Measurements from ENCODE around the gene KIFC1. TPM values are rescaled to one million over a fixed set of nuclear protein-coding genes. Genes with fewer than 3 reads are reported as not detected.
"Not testable (repeated sequence)": the region's sequence is repeated elsewhere in the genome, so short reads cannot be mapped to it uniquely, and the experiment has no call there.

Gene KIFC1, protein sequence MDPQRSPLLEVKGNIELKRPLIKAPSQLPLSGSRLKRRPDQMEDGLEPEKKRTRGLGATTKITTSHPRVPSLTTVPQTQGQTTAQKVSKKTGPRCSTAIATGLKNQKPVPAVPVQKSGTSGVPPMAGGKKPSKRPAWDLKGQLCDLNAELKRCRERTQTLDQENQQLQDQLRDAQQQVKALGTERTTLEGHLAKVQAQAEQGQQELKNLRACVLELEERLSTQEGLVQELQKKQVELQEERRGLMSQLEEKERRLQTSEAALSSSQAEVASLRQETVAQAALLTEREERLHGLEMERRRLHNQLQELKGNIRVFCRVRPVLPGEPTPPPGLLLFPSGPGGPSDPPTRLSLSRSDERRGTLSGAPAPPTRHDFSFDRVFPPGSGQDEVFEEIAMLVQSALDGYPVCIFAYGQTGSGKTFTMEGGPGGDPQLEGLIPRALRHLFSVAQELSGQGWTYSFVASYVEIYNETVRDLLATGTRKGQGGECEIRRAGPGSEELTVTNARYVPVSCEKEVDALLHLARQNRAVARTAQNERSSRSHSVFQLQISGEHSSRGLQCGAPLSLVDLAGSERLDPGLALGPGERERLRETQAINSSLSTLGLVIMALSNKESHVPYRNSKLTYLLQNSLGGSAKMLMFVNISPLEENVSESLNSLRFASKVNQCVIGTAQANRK
- total RNA-seq = 100 to 1,000 TPM; 101 to 108 TPM

DNA sequence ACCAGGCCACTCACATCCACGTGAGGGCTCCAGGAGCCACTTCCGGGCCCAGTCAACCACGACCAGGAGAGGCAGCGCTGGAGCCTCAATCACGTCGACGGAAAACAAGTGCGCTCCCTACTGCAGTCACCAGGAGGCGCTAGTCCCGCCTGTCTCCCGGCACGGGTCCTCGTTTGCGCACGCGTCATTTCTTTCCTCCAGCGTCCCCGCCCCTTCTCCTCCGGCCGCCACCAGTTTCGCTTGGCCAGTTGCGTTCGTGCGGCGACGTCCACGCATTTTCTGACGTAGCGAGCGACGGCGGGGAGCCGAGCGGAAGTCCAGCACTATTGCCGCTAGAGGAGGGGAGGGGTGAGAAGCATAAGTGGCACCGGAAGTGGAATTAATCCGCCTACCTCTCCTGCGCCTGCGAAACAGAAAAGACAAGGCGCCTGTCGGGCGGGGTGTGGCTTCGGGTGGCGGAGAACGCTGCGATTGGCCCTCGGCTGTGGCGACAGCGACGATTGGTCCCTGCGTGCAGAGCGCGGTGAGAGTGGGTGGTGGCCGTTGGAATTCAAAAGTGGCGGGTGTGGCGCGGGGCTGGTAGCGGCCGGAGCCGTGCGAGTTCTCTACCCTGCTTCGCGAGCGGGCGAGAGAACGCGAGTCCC, at the start of gene KIFC1:
TSS of gene KIFC1 (plus strand) at position 546 of the 644 bp plus-strand sequence. CDS start 163 bp downstream, outside the sequence.
- peaks cover 46% of the 10 kb centered on the region for H3K36me3 Mint-ChIP-seq (ENCODE audit: low read depth)
- peak within 1 kb of the TSS; percentile 92 for H3K27ac Mint-ChIP-seq
- H3K4me1 Mint-ChIP-seq = peaks cover 32% of the 10 kb centered on the region

DNA sequence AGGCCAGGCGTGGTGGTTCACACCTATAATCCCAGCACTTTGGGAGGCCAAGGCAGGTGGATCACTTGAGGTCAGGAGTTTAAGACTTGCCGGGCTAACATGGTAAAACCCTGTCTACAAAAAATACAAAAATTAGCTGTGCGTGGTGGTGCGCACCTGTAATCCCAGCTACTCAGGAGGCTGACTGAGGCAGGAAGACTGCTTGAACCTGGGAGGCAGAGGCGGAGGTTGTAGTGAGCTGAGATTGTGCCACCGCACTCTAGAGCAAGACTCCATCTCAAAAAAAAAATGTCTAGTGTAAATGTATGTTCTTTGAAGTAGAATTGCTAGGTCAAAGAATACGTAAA, 48.0 kb upstream of the KIFC1 start:
- ATAC-seq (replicated peaks) = peak; percentile 32
- Mint-ChIP-seq H3K27ac (peak overlapping the region; percentile 68), H3K4me3 (peak overlapping the region; percentile 83)
- H3K36me3 Mint-ChIP-seq (ENCODE audit: low read depth); H3K4me1 Mint-ChIP-seq; H3K27me3 Mint-ChIP-seq; H3K9me3 Mint-ChIP-seq: not testable (repeated sequence)

More for the DNA sequence above, at the start of gene KIFC1:
- Mint-ChIP-seq H3K4me3 (peak within 1 kb of the TSS; percentile 95), H3K9me3 (no peaks in the 10 kb centered on the region), H3K27me3 (no peaks in the 10 kb centered on the region)
- peak; percentile 91 for ATAC-seq (replicated peaks)

DNA sequence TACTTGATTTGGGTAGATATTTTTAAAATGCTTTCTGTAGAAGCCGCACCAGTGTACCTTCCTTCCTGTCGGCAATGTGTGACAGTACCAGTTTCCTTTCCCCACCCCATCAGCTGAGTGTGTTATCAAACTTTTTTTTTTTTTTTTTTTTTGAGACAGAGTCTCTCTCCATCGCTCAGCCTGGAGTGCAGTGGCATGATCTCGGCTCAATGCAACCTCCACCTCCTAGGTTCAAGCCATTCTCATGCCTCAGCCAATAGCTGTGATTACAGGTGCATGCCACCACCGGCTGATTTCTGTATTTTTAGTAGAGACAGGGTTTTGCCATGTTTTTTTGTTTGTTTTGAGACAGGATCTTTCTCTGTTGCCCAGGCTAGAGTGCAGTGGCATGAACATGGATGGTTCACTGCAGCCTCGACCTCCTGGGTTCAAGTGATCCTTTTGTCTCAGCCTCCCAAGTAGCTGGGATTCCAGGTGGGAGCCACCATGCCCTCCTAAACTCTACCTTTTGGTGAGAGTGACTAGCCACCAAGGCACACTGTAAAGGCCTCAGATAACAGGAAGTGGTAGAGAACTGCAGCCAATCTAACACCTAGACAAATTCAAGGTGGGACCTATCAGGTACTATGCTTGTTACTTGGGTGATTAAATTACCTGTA, 47.5 kb upstream of the KIFC1 start:
- Mint-ChIP-seq H3K4me1 (peaks cover 8% of the 10 kb centered on the region), H3K36me3 (ENCODE audit: low read depth) (no peaks in the 10 kb centered on the region), H3K4me3 (peak overlapping the region; percentile 83), H3K27me3 (no peaks in the 10 kb centered on the region), H3K9me3 (no peaks in the 10 kb centered on the region), H3K27ac (peak overlapping the region; percentile 68)
- ATAC-seq (replicated peaks) = peak; percentile 86

DNA sequence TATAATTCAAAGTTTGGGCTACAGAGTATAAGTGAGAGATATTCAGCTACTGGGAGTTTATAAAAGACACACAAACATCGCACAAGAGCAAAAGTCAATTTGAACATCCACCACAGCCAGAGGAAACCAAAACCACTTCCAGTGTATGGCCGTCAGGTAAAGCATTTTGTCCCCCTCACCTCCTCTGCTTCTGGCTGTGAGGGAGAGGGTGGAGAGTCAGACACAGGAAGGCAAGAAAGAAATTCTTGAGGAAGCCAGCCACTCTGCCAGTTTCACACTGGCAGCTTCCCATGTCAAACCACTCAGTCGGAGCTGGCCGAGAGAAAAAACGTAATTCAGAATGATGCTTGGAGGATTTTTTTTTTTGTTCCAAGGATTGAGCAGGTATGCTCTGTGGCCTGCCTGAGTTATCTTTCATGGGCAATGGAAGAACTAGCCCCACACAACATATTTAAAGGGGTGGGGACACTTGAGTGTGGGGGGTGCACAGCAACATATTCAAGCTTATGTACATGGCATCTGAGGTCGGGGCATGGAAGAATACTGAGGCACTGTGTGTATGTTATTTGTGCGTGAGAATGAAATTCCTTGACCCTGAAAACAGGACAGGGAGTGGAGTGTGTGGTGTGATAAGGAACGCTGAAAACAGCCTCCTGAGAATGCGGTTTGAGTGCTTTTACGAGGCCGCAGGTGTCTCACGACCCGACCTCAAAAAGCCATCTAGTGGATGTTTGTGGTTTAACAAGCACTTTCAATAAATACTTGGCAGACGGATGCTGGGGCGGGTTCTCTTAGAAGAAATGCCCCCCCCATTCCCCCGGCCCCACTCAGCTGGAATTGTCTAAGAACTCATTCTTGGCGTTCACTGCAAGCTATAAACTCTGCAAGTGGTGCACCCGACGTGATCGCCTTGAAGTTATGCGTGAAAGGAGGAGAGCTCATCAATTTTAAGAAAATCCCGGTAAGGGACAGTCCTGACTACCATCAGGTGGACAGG, 46.6 kb upstream of the KIFC1 start:
- ATAC-seq (replicated peaks) = peak; percentile 59
- no peaks in the 10 kb centered on the region for H3K27me3 Mint-ChIP-seq
- H3K27ac Mint-ChIP-seq = peak overlapping the region; percentile 68
- no peaks in the 10 kb centered on the region for H3K36me3 Mint-ChIP-seq (ENCODE audit: low read depth)
- peak overlapping the region; percentile 83 for H3K4me3 Mint-ChIP-seq
- peaks cover 8% of the 10 kb centered on the region for H3K4me1 Mint-ChIP-seq
- no peaks in the 10 kb centered on the region for H3K9me3 Mint-ChIP-seq

DNA sequence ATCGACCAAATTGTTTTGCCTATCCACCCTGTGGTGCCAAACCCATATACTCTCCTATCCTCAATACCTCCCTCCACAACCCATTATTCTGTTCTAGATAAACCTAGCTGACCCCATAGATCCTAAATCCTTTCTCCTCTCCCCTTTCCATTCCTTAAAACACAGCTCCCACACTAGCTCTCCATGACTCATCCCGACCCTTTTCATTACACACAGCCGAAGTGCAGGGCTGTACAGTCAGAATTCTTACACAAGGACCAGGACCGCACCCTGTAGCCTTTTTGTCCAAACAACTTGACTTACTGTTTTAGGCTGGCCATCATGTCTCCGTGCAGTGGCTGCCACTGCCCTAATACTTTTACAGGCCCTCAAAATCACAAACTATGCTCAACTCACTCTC, 44.7 kb upstream of the KIFC1 start:
- ATAC-seq (replicated peaks); H3K4me3 Mint-ChIP-seq; H3K36me3 Mint-ChIP-seq (ENCODE audit: low read depth); H3K4me1 Mint-ChIP-seq; H3K9me3 Mint-ChIP-seq; H3K27me3 Mint-ChIP-seq: not testable (repeated sequence)
- peak overlapping the region; percentile 2 for H3K27ac Mint-ChIP-seq

DNA sequence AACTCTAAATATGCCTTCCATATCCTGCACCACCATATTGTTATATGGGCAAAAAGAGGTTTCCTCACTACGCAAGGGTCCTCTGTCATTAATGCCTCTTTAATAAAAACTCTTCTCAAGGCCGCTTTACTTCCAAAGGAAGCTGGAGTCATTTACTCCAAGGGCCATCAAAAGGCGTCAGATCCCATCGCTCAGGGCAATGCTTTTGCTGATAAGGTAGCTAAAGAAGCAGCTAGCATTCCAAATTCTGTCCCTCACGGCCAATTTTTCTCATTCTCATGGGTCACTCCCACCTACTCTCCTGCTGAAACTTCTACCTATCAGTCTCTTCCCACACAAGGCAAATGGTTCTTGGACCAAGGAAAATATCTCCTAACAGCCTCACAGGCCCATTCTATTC, 43.8 kb upstream of the KIFC1 start:
- no peak for ATAC-seq (replicated peaks)
- H3K4me3 Mint-ChIP-seq = no peak overlapping the region
- H3K36me3 Mint-ChIP-seq (ENCODE audit: low read depth) = no peaks in the 10 kb centered on the region
- H3K4me1 Mint-ChIP-seq = peaks cover 8% of the 10 kb centered on the region
- no peaks in the 10 kb centered on the region for H3K9me3 Mint-ChIP-seq
- no peaks in the 10 kb centered on the region for H3K27me3 Mint-ChIP-seq
- H3K27ac Mint-ChIP-seq = peak overlapping the region; percentile 2

DNA sequence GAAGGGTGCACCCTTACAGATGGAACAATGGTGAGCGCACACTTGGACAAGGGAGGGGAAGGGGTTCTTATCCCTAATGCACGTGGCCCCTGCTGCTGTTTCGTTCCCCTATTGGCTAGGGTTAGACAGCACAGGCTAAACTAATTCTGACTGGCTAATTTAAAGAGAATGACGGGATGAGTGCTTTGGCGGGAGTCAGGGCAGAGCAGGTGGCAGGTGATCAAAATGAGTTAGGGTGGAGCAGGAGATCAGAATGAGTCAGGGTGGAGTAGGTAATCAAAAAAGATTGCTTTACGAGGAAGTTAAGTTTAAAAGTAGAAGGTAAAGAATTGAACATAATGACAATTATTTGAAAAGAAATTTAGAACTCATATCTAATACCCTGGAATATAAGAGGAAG, 35.8 kb upstream of the KIFC1 start:
- H3K4me3 Mint-ChIP-seq; H3K9me3 Mint-ChIP-seq; H3K27ac Mint-ChIP-seq; H3K27me3 Mint-ChIP-seq; ATAC-seq (replicated peaks); H3K4me1 Mint-ChIP-seq; H3K36me3 Mint-ChIP-seq (ENCODE audit: low read depth): not testable (repeated sequence)

DNA sequence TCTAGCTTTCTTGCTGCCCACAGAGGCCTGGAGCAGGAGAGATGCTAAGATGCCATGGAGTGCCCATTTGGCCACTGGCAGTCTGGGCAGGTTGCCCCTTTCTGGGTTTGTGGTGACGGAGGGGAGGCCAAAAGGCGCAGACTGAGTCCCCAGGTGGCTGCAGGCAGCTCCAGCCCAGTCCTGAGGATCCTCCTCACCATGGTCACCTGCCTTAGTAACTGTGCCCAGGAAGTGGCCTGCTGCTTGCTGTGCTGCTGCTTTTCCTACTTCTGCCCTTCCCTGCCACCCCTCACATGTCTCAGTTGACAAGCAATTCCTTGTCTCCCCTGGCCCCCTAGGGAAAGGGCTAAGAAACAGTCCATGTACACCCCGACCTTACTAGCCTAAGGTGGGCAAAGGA, 35.3 kb upstream of the KIFC1 start:
- H3K27me3 Mint-ChIP-seq = no peaks in the 10 kb centered on the region
- H3K4me1 Mint-ChIP-seq = no peaks in the 10 kb centered on the region
- H3K36me3 Mint-ChIP-seq (ENCODE audit: low read depth) = no peaks in the 10 kb centered on the region
- no peaks in the 10 kb centered on the region for H3K9me3 Mint-ChIP-seq
- H3K27ac Mint-ChIP-seq = no peak overlapping the region
- H3K4me3 Mint-ChIP-seq = no peak overlapping the region
- no peak for ATAC-seq (replicated peaks)

DNA sequence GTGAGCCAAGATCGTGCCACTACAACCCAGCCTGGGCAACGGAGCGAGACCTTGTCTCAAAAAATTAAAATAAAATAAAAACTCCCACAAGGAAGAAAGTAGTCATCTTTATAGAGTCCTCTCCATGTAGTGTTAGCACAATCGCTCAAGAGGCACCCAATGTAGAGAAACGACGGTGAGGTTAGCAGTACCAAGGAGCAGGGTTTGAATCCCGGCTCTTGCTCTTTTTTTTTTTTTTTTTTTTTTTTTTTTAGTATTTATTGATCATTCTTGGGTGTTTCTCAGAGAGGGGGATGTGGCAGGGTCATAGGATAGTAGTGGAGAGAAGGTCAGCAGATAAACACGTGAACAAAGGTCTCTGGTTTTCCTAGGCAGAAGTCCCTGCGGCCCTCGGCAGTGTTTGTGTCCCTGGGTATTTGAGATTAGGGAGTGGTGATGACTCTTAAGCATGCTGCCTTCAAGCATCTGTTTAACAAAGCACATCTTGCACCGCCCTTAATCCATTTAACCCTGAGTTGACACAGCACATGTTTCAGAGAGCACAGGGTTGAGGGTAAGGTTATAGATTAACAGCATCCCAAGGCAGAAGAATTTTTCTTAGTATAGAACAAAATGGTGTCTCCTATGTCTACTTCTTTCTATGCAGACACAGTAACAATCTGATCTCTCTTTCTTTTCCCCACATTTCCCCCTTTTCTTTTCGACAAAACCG, 34.3 kb upstream of the KIFC1 start:
- not testable (repeated sequence) for ATAC-seq (replicated peaks); H3K27ac Mint-ChIP-seq; H3K36me3 Mint-ChIP-seq (ENCODE audit: low read depth); H3K27me3 Mint-ChIP-seq; H3K4me1 Mint-ChIP-seq; H3K9me3 Mint-ChIP-seq; H3K4me3 Mint-ChIP-seq

DNA sequence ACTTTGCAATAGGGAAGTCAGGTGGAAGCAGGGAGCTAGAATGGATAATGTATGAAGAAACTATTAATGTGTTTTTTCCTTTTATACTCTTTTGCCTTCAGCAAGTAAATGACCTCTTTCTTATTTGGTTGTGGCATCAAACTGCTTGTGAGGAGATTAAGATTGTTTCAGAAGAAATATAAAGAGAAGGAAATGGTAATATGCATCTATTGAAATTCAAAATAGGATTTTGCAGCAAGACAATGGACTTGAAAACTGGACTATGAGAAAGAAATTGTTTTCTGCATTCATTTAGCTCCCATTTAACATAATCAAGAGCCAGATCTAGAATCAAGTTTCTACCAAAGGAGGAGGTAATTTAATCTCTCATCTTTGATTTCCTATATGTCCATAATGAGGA, 32.3 kb upstream of the KIFC1 start:
- Mint-ChIP-seq H3K9me3 (no peaks in the 10 kb centered on the region), H3K36me3 (ENCODE audit: low read depth) (no peaks in the 10 kb centered on the region), H3K4me1 (no peaks in the 10 kb centered on the region), H3K27ac (no peak overlapping the region), H3K27me3 (no peaks in the 10 kb centered on the region), H3K4me3 (no peak overlapping the region)
- no peak for ATAC-seq (replicated peaks)

DNA sequence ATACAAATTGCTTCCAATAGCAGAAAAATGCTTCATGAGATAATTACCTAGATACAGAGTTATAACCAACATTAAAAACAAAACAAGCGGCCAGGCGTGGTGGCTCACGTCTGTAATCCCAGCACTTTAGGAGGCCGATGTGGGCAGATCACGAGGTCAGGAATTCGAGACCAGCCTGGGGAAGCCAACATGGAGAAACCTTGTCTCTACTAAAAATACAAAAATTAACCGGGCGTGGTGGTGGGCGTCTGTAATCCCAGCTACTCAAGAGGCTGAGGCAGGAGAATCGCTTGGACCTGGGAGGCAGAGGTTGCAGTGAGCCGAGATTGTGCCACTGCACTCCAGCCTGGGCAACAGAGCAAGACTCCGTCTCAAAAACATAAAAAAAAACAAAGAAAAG, 28.1 kb upstream of the KIFC1 start:
- not testable (repeated sequence) for H3K9me3 Mint-ChIP-seq; H3K4me3 Mint-ChIP-seq; H3K36me3 Mint-ChIP-seq (ENCODE audit: low read depth); H3K27me3 Mint-ChIP-seq; H3K27ac Mint-ChIP-seq; ATAC-seq (replicated peaks); H3K4me1 Mint-ChIP-seq

DNA sequence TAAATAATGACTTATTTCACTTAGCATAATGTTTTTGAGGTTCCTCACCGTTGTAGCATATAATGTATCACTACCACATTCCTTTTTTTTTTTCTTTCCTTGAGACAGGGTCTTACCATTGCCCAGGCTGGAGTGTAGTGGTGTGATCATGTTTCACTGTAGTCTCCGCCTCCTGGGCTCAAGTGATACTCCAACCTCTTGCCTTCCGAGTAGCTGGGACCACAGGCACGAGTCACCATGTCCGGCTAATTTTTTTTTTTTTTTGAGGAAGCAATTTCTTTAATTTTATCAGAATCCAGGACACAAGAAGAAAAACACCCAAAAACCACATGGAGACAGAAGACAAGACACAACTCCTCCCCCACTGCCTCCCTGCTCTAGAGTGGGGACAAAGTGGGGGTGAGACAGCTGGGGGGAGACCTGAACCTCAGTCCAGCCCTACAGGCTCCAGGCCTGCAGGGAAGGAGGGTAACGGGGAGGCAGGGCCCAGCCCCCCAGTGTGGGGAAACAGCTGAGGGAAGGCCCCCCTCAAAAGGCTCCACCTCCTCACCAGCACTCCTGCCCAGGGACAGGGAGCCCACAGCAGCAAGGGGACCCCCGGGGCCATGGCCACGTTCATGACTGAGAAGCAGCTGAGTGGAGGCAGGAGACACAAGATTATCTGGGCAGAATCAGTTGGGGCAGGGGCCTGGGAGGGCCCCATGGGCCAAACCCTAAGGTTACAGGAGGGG, 27.0 kb upstream of the KIFC1 start:
- not testable (repeated sequence) for H3K4me3 Mint-ChIP-seq; H3K9me3 Mint-ChIP-seq; H3K4me1 Mint-ChIP-seq; H3K27ac Mint-ChIP-seq; H3K36me3 Mint-ChIP-seq (ENCODE audit: low read depth); H3K27me3 Mint-ChIP-seq
- peak; percentile 43 for ATAC-seq (replicated peaks)
